NCI-H2107 treated with DMSO at 0.1 percent for 48 hours (cell line): Measurements from ENCODE around the gene ZMIZ1.

Experiments
- DNase-seq: peaks from one replicate; lab custom pipeline; 2025; ENCODE audit not compliant: unreplicated experiment; lab: John Stamatoyannopoulos, UW

The ZMIZ1 gene

DNA sequence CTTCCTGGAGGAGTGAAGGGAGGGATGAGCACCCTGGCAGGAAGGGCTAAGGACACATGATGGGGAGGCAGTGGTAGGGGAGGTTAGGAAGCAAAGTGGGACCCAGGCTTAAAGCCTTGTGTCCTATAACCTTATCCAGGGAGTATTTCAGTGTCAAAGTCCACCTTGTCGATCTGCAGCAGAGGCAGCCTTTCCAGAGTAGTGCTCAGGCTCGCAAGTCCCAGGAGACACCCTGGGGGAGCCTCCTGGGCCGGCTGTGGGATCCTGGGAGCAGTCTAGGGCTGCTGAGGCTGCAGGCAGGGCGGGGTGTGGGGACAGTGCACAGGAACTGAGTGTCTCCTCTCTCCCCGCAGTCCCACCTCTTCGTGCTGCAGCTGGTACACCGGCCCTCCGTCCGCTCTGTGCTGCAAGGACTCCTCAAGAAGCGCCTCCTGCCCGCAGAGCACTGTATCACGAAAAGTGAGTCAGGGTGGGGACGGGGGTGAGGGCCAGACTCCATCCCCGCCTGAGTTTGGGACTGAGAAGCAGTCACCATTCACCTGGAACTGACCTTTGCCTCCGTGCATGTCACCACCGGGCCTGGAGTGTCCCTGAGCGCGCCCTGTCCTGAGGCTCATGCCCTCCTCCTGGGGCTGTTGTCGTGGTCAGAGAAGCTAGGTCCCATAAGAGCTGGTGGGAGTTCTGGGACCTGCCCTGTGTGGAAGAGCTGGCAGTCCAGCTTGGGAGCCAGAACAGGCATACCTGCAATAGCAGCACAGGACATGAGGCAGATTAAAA, 233.2 kb downstream of the ZMIZ1 start:
- no peak for DNase-seq

DNA sequence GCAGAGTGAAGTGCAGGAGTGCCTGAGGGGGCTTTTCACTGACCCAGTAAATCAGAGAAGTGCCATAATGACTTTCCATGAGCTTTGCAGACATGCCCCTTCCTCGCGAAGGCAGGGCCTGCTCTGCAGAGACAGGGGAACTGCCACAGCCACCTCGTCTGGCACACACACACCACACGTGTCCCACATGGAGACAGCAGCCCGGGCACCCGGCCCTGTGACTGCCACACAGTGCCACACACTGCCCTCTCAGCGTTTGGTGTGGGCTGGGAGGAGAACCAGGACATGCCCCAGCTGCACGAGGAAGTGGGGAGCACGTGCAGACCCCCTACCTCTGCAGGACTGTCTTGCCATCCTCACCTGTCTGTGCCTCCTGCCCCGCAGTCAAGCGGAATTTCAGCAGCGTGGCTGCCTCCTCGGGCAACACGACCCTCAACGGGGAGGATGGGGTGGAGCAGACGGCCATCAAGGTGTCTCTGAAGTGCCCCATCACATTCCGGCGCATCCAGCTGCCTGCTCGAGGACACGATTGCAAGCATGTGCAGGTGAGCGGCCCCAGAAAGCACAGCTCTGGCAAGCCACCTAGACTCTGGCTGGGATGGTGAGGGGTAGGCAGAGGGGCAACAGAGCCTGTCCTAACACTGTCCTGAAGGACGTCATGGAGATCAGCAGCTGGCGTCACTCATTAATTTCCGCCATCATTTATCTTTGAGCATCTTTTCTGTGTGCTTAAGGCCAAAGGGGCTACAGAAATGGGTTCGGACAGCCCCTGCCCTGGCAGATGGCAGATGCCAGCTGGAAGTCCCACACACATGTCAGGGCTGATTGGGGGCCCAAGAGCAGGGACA, 235.1 kb downstream of the ZMIZ1 start:
- no peak for DNase-seq

DNA sequence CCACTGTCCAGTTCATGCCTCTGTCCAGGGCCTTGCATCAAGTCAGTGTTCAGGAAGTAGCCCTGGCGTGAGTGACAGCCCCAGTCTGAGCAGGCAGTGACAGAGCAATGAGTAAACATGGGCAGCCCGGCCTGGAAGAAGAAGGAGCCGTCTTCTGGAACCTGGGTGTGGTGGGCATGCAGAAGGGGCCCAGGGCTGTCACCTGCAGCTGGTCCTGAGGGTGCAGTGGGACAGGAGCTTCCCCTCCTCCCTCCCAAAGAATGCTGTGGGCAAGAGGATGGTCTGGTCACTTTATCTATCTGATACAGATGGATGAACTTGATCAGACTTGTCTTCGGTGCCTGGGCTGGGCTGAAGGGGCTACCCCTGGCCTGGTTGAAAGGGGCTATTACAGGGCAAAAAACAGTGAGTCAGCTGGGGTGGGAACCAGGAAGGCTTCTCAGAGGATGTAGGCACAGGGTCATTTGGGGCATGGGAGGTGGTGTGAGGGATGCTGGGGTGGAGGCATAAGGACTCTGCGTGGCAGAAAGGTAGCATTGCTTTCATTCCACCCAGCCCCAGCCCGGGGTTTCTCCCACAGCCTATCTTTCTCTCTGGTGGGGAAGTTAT, 235.8 kb downstream of the ZMIZ1 start:
- no peak for DNase-seq

DNA sequence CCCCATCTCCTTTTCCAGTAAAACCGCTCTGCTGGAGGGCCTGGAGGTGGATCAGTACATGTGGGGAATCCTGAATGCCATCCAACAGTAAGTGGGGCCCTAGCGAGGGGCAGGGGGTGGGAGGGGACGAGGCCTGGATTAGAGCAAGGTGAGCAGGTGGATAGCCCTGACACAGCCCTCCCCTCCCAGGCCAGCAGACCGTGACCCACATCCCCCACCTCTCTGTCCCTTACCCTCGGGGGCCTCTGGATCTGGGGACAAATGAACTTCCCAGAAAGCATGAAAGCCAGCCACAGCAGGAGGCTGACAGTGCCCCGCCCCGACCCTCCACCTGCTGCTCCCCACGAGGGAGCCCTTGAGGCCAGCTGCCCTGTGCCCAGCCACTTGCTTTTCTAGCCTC, 236.7 kb downstream of the ZMIZ1 start:
- DNase-seq: no peak

DNA sequence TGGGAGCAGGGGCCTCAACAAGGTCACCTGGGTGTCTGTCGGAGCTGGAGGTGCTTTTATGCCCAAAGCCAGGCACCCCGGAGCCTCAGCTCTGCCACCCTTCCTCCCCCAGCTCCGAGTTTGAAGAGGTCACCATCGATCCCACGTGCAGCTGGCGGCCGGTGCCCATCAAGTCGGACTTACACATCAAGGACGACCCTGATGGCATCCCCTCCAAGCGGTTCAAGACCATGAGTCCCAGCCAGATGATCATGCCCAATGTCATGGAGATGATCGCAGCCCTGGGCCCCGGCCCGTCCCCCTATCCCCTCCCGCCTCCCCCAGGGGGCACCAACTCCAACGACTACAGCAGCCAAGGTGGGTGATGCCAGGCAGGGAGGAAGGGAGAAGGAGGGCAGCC, 237.2 kb downstream of the ZMIZ1 start:
- no peak for DNase-seq

DNA sequence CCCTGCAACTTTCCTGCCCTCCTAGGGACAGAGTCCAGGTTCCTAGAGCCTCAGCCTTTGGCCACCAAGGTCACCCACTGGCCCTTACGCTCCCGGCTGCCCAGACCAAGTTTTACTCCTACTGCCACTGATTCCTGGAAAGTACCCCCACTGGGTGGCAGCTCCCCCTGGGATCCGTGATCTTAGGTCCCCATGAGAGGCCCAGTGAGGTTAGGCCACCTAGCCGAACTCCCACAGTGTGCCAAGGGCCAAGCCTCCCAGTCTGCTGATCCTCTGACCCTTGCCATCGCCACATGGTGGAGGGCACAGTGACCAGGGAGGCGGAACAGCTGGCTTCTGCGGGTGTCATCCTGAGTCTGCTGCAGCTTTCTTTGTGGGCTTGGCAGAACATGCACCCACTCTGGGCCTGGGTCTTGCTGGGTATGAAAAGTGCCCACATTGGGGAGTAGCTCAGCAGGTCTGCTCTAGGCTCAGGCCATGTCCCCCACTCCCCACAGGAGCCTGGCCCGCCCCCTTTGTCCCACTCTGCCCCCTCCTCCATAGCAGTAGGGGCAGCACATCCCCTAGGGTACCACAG, 238.0 kb downstream of the ZMIZ1 start:
- no peak for DNase-seq

DNA sequence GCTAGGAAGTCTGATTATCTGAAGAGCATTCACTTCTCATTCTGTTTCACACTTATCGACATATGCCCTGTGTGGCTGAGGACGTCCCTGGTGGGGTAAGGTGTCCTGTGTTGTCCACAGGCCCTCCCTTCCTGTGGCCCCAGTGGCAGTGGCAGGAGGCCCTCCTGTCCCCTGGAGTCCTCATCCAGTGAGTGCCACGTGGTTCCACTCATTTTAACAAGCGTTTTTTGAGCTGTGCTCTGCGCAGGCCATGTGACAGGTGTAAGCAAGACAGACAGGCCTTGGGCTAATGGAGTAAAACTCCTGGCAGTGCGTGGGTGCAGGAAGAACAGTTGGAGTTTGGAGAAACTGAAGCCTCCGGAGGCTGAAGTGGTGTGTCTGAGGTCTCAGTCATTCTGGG, 239.2 kb downstream of the ZMIZ1 start:
- DNase-seq: no peak

DNA sequence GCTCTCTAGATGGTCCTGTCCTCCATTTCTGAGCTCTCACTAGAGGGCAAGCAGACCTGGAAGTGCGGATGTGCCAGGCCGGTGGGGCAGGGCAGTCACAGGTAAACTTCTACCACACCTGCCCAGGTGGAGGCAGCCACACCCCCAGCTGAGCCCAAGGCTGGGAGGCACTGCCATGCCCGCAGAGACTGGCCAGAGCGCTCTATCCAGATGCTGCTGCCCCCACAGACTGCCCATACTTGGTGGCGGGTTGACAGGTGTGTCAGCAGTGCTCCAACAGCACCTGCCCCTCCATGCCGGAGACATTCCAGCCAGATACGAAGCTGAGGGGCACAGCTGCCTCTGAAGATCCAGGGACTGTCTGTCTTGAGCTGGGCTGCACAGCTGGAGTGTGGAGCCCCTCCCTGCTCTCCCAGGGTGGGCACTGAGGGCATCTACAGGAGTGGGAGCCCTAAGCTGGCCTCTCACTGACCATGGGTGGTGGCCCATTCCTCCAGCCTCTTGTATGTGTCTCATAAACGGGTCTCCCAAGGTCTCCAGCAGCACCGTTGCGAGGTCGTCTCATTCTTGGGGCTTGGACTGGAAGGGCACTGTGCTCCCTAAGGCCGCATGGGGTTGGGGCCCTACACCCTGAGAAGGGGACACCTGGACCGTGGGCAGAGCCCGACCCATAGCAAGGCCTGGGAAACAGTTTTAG, 240.4 kb downstream of the ZMIZ1 start:
- no peak for DNase-seq

DNA sequence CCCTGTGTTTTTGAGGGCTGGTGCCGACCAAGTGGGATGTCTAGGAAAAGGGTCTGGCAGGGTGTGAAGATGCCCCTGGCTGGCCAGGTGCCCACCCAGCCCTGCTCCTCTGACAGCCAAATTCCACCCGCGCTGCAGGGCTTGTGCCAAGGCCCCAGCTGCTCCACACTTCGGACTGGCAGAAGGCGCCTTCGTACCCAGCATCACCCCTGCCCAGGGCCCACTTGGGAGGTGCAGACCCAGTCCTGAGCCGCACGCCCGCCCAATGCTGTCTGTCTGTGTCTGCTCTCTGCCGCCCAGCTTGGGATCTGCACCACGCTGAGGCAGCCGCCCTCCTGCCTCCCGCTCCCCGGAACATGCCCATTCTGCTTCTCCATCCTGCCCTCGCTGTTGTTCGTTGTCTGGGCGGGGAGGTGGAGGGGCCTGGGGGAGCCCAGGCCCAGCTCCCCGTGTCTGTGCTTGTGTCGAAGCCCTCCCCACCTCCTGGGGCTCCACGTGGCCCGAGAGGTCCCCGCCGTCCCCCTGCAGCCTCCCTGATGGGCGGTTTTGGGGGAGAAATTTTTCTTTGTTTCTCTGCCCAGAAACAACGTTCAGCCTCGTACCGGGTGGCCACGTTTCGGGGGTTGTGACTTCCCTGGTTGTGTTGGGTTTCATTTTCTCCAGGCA, 241.6 kb downstream of the ZMIZ1 start:
- DNase-seq: no peak

DNA sequence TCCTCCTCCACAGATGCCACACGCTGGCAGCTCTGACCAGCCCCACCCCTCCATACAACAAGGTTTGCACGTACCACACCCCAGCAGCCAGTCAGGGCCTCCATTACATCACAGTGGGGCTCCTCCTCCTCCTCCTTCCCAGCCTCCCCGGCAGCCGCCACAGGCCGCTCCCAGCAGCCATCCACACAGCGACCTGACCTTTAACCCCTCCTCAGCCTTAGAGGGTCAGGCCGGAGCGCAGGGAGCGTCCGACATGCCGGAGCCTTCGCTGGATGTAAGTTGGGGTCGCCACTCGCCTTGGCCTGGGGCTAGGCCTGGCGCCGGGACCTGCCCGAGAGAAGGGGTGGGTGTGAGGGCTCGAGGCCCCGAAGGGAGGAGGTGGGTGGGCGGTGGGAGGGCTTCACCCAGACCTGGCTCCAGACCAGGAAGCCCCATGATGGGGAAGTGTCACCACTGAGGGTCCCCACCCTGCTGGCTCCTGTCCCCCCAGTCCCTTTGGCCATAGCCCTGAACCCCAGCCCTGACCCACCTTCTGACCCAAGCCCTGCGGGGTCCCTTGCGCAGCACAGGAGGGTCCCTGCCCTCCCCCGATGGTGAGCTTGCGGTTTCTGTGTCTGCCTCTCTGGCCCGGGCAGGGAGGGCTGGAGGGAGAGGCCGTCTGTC, 242.3 kb downstream of the ZMIZ1 start:
- no peak for DNase-seq

DNA sequence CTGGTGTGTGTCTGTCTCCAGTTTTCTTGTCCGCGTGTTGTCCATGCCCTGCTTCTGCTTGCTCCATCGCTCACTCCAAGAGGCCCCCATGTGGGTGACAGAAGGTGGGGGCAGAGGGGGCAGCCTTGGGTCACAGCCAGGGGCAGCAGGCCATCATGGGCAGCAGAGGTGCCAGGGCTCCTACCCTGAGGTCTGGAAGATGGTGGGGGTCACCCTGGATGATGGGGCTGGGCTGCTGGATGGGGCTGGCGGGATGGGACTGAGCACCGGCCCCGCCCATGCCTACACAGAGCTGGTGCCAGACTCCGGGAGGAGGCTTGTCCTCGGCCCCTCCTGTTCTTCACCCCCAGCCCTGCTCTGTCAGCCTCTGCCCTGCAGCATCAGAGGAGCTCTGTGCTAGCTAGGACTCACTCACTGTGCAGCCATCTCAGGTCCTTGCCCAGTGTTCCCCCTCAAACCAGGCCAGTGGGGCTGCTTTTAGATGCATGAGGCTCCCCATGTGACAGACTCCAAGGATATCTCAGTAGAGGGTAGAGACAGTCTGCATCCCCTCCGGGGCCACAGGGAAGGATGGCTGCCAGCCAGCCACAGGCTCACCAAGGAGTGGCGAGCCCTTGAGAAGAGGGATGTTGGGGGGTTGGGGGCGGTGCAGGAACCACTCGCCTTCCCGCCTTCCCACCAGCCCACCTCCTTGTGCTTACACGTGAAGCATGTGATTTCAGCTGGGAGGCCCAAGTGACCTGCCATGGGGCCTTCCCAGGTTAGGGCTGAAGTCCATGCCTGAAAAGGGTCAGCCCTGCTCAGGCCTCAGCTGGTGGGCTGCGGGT, 243.0 kb downstream of the ZMIZ1 start:
- no peak for DNase-seq

DNA sequence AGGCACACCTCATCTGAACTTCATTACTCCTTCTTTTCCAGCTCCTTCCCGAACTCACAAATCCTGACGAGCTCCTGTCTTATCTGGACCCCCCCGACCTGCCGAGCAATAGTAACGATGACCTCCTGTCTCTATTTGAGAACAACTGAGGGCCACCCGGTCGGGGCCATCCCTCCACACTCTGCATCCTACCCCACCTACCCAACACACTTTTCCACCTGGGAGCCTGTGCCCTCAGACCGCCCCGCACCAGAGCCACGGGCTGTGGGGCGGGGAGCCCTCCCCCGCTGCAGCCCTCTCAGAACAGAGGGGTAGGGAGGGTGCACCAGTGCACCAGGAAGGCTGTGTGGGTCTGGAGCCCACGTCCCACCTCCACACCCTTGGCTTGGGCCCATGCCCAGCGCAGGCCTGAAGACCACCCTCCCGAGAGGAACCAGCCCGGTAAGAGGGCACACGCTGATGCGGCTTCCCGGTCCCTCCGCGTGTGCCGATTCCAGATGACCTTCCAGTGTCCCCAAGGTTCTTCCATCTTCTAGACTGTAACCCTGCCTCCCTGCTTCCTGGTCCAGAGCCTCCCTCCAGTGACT, 243.9 kb downstream of the ZMIZ1 start:
- DNase-seq: no peak

DNA sequence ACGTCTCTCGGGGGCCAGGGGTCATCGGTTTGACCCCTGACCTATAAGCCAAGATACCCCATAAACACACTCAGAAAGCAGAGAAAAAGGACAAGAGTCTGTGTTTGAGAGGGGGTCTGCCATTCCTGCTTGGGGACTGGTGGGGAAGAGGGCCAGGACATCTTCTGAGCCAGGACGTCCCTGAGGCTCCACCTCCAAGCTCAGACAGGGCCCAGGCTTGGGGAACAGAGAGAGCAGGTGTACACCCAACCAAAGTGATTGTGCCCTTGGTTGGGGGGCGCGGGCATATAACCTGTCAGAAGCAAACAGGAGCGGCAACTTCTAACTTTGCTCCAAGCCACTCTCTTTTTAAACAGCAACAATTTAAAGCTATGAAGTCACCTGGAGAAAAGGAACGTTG, 244.6 kb downstream of the ZMIZ1 start:
- DNase-seq: no peak

DNA sequence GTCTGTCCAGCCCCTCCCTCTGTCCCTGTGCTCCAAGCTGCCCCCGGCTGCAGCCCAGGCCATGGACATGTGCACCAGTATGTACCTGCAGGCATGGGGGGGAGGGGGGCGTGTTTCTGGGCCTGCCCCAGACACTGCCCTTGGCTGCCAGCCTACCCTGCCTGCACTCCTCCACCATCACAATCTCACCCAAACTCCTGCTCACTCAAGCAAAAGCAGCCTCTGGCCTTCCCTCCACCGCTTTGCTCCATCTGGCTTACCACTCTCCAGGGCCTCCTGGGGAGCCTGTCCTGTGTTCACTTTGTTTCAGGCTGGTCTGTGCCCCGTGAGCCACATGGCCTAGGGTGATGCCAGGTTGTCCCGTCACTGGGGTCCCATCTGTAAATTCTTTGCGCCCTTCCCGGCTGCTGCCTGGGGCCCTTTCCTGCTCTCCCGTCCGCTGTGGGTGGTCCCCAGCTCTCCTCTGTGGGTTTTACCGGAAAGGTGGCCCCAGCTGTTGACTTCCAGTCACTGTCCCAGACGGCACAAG, 245.2 kb downstream of the ZMIZ1 start:
- DNase-seq: no peak

DNA sequence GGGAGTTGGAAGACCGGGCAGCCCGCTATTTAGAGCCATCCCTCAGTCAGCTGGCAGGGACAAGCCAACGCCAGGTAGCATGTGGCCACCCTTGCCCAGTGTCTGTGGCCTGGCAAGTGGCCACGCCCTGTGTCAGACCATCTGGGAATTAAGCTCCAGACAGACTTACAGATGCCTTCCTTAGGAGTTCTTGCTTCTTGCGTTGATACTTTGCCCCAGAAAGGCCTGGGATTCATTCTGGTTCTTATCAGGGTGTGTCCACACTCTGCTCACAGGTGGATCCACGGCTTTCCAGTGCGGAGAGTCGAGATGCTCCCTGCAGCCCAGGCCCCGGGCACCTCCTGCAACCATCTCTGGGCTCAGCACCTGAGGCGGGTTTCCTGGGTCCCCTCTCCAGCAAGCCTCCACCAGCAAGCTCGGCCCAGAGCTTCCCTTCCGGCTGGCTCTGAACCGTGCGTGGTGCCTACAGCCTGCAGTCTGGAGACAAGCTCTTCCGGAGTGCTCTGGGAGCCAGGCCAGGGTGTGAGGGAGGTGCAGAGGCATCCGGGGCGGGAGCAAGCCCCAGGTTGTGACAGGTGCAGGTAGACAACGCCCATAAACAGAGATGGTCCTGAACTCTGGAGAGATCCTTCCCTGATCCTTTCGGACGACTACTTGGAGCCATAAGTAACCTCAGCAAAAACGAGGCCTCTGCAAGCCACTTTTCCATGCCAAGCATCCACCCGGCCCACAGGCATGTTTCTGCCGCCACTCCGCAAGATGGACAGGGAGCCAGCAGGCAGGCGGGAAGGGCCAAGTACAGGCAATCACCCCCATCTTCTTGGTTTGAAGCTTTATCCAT, 246.2 kb downstream of the ZMIZ1 start:
- DNase-seq: no peak

DNA sequence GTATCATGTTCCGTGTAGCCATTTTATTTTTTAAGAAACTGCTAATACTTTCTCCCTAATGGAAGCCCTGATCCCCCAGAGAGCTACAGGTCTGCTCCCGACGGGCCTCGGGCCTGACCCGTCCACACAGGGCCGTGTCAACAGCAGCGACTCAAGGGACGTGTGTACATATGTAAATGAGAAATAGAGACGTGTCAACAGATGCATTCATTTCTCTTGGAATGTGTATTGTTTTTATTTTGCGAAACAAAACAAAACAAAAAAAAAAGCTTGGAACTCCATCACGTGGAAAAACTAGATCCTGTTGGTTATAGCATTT, 246.8 kb downstream of the ZMIZ1 start:
- no peak for DNase-seq

DNA sequence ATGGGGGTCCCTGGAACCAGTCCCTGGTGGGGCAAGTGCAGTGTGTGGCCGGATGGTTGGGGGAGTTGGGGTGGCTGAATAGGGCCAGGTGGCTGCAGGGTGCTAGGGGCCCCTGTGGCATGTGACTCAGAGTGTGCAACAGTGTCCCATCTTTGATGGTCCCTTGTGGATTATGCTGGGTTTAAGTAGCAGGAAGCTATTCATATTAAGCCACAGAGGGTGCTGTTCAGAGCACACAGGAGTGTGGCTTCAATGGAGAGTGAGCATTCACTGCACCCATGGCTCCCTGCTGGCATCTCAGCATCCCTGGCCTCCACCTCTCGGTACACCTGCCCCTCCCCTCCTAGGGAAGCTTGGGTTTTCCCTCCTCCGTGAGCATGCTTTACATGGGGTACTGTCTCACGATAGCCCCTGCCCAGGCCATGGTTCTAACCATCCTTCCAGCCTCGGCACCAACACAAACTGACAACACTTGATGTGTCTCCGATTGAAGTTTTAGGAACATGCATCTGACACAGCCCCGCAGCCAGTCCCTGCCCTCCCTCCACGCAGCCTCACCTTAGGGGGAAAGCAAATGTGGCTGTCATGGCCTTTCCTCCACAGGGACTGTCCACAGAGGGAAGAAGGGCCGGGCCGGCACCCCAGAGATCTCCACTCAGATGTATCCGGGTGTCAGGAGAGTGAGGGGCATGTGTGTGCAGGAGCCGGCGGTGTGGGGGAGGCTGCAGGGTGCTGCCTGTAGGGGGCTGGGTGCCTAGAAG, 248.1 kb downstream of the ZMIZ1 start:
- peak; percentile 41 for DNase-seq
